Chondrocyte (in vitro differentiated cells): ENCODE data around the gene FAM24B. TPM values are rescaled to one million over a fixed set of nuclear protein-coding genes. Genes with fewer than 3 reads are reported as not detected.

ENCODE experiments used
- DNase-seq: peaks from one replicate; pipeline ENCODE4 v3.0.0; 2021; ENCODE audit warnings: mixed read lengths, low spot score
- H3K27ac Mint-ChIP-seq: one replicate; pipeline ENCODE4 v1.8.0; 2021; ENCODE audit warnings: mild to moderate bottlenecking, moderate library complexity, mixed read lengths; ENCODE audit not compliant: unreplicated experiment
- H3K27me3 Mint-ChIP-seq: 2 replicates; pipeline ENCODE4 v1.8.0; 2021; ENCODE audit warnings: low read depth, mixed read lengths
- H3K36me3 Mint-ChIP-seq: 2 replicates; pipeline ENCODE4 v1.8.0; 2021; ENCODE audit warnings: low read depth, mixed read lengths
- H3K4me1 Mint-ChIP-seq: 2 replicates; pipeline ENCODE4 v1.8.0; 2021; ENCODE audit warnings: low read depth, mild to moderate bottlenecking, mixed read lengths
- H3K4me3 Mint-ChIP-seq: one replicate; pipeline ENCODE4 v1.8.0; 2021; ENCODE audit warnings: mild to moderate bottlenecking, moderate library complexity, mixed read lengths; ENCODE audit not compliant: unreplicated experiment
- H3K9me3 Mint-ChIP-seq: 2 replicates; pipeline ENCODE4 v1.8.0; 2021; ENCODE audit warnings: low read depth, mixed read lengths
- total RNA-seq: library from RNA; stranded (reverse); gene quantifications from 3 replicates; pipeline ENCODE4 v1.2.1, GENCODE V29; 2021
- TF ChIP-seq, protein P1 (sequence below): fragments of 200-600 bp; sonication (generic); IDR thresholded peaks from 2 replicates; pipeline ENCODE4 v1.5.0; 2021; ENCODE audit warnings: antibody characterized with exemption, mild to moderate bottlenecking, moderate library complexity

The FAM24B gene
- total RNA-seq, 1 donor from 2014 or later, result not detected

- H3K4me1 Mint-ChIP-seq, result no peaks in the 10 kb centered on the region
- H3K27ac Mint-ChIP-seq, result no peak overlapping the region
- no peak for DNase-seq
- no peak overlapping the region for H3K4me3 Mint-ChIP-seq
- H3K9me3 Mint-ChIP-seq, result peaks cover 3% of the 10 kb centered on the region
- TF ChIP-seq, protein P1, sequence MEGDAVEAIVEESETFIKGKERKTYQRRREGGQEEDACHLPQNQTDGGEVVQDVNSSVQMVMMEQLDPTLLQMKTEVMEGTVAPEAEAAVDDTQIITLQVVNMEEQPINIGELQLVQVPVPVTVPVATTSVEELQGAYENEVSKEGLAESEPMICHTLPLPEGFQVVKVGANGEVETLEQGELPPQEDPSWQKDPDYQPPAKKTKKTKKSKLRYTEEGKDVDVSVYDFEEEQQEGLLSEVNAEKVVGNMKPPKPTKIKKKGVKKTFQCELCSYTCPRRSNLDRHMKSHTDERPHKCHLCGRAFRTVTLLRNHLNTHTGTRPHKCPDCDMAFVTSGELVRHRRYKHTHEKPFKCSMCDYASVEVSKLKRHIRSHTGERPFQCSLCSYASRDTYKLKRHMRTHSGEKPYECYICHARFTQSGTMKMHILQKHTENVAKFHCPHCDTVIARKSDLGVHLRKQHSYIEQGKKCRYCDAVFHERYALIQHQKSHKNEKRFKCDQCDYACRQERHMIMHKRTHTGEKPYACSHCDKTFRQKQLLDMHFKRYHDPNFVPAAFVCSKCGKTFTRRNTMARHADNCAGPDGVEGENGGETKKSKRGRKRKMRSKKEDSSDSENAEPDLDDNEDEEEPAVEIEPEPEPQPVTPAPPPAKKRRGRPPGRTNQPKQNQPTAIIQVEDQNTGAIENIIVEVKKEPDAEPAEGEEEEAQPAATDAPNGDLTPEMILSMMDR, result no peak
- no peaks in the 10 kb centered on the region for H3K36me3 Mint-ChIP-seq
- H3K27me3 Mint-ChIP-seq, result peaks cover 23% of the 10 kb centered on the region
Measured at GRCh38 chr10:122894261-122894944, 15.0 kb upstream of the FAM24B start.

DNA sequence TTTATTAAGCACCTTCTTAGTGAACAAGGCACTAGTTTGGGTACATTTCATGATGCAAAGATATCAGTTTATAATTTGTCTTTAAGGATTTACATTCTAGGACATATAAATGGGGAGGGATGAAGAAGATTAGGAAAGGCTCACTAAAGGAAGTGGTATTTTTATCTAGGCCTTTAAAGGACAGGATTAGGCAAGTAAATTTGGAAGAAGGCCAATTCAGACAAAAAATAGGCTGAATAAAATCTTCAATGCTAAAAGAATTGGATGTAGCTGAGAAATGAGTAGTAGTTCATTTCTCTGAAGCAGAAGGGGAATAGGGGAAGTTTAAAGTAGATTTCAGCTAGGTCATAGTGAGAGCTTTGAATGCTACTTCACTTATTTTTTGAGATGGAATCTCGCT is 4.8 kb upstream of the FAM24B start:
- Mint-ChIP-seq H3K27me3 (peaks cover 23% of the 10 kb centered on the region), H3K27ac (no peak overlapping the region), H3K4me3 (no peak overlapping the region), H3K4me1 (no peaks in the 10 kb centered on the region), H3K36me3 (no peaks in the 10 kb centered on the region), H3K9me3 (no peaks in the 10 kb centered on the region)
- TF ChIP-seq, protein P1, result no peak
- no peak for DNase-seq

- TF ChIP-seq, protein P1, result no peak
- Mint-ChIP-seq H3K4me3 (no peak overlapping the region), H3K9me3 (no peaks in the 10 kb centered on the region), H3K27ac (no peak overlapping the region), H3K4me1 (no peaks in the 10 kb centered on the region), H3K27me3 (peaks cover 19% of the 10 kb centered on the region), H3K36me3 (no peaks in the 10 kb centered on the region)
- DNase-seq, result no peak
Measured at GRCh38 chr10:122882766-122883165, 3.4 kb upstream of the FAM24B start.

DNA sequence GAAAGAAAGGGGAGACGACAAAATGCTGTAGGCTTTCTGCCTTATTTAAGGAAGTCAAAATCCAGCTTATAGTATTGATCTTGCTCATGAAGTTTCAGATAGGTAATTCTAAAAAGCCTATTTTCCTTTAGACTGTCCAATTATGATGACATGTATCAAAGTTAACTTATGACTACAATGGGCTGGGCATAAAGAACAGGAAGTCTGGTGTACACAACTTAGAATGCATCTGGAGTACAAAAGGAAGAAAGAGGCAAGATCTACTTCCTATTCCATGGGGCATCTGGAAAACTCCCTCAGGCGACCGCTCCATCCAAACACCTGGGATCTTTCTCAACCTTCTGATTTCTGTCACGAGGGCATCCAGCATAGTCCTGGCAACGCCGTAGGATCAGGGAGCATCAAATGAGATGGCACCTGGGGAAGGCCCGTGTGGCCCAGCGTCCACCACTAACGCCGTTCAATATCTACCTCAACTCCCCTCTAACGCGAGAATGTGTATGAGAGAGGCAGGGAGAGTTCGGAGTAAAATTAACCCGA is 512 bp downstream of the FAM24B start:
- TF ChIP-seq, protein P1, result no peak
- no peak for DNase-seq
- H3K27ac Mint-ChIP-seq, result no peak overlapping the region
- peaks cover 21% of the 10 kb centered on the region for H3K27me3 Mint-ChIP-seq
- H3K36me3 Mint-ChIP-seq, result no peaks in the 10 kb centered on the region
- H3K9me3 Mint-ChIP-seq, result no peaks in the 10 kb centered on the region
- H3K4me1 Mint-ChIP-seq, result no peaks in the 10 kb centered on the region
- H3K4me3 Mint-ChIP-seq, result peak overlapping the region; percentile 21

- Mint-ChIP-seq H3K36me3 (no peaks in the 10 kb centered on the region), H3K27me3 (peaks cover 19% of the 10 kb centered on the region), H3K4me1 (no peaks in the 10 kb centered on the region), H3K9me3 (no peaks in the 10 kb centered on the region), H3K27ac (no peak overlapping the region), H3K4me3 (no peak overlapping the region)
- no peak for DNase-seq
- TF ChIP-seq, protein P1, result no peak
Measured at GRCh38 chr10:122877264-122877663, 2.1 kb downstream of the FAM24B start.
